Thymus (tissue), 11 donors: ENCODE data around the gene OR13C5. TPM values are rescaled to one million over a fixed set of nuclear protein-coding genes. Genes with fewer than 3 reads are reported as not detected.
"Not testable (repeated sequence)": the region's sequence is repeated elsewhere in the genome, so short reads cannot be mapped to it uniquely, and the experiment has no call there.

Experiments used
- DNase-seq, 9 donors: peaks; one replicate each; pipeline ENCODE4 v3.0.0-alpha.2; 2013; ENCODE audit warnings: low spot score in 9 of 9, low read depth in 6 of 9, missing footprints in 1 of 9
- H3K27ac ChIP-seq, 2 donors: one replicate each; pipeline ENCODE4 v1.5.1; 2013; ENCODE audit warnings: control low read depth in 1 of 2, low read depth in 1 of 2, low read length in 1 of 2, mild to moderate bottlenecking in 1 of 2, moderate library complexity in 1 of 2
- H3K27me3 ChIP-seq, 2 donors: one replicate each; pipeline ENCODE4 v1.5.1; 2013; ENCODE audit warnings: low read length in 1 of 2; ENCODE audit not compliant: control insufficient read depth in 2 of 2, insufficient read depth in 1 of 2
- H3K36me3 ChIP-seq, 2 donors: one replicate each; pipeline ENCODE4 v1.5.1; 2013; ENCODE audit warnings: low read length in 1 of 2, mild to moderate bottlenecking in 1 of 2, moderate library complexity in 1 of 2; ENCODE audit not compliant: control insufficient read depth in 2 of 2, insufficient read depth in 2 of 2
- H3K4me1 ChIP-seq, 2 donors: one replicate each; pipeline ENCODE4 v1.5.1; 2013; ENCODE audit warnings: low read length in 2 of 2; ENCODE audit not compliant: control insufficient read depth in 2 of 2, insufficient read depth in 2 of 2
- H3K4me3 ChIP-seq, 2 donors: one replicate each; pipeline ENCODE4 v1.5.1; 2013; ENCODE audit warnings: low read length in 2 of 2, control low read depth in 1 of 2, mild to moderate bottlenecking in 1 of 2
- H3K9me3 ChIP-seq, 2 donors: one replicate each; pipeline ENCODE4 v1.5.1; 2013; ENCODE audit warnings: low read length in 1 of 2, mild to moderate bottlenecking in 1 of 2; ENCODE audit not compliant: control insufficient read depth in 2 of 2, insufficient read depth in 1 of 2
- WGBS: extraction: QIAGEN DNeasy Blood & Tissue Kit; methylation state at CpG from one replicate; pipeline ENCODE4 v1.1.7; 2013; 5-methylcytosine and 5-hydroxymethylcytosine counted together
- polyA plus RNA-seq: library from polyadenylated mRNA; stranded (reverse); fragments of 200-250 nt; gene quantifications from one replicate; pipeline ENCODE4 v1.2.3, GENCODE V29; 2013
- total RNA-seq: library from RNA; stranded (reverse); fragments of 120-200 nt; gene quantifications from one replicate; pipeline ENCODE4 v1.2.4, GENCODE V29; 2013
- donor health status: healthy.

OR13C5 gene
- total and polyA plus RNA-seq, 2 donors = not detected

- WGBS = 74% methylated on average over 1 of the region's 1 CpG
Measured at GRCh38 chr9:104605527-104605926, 6.3 kb upstream of the OR13C5 start, which contains the start of gene OR13C2. Gene OR13C2, minus strand, starts transcription at chr9:104605627. Its CDS starts 0 bp downstream, at chr9:104605627.

GRCh38 chr9:104604801-104605200, 5.6 kb upstream of the OR13C5 start:
- H3K27me3 ChIP-seq = no peaks in the 10 kb centered on the region
- no peaks in the 10 kb centered on the region for H3K9me3 ChIP-seq
- H3K4me3 ChIP-seq = no peak overlapping the region
- no peaks in the 10 kb centered on the region for H3K36me3 ChIP-seq
- no peak overlapping the region for H3K27ac ChIP-seq
- H3K4me1 ChIP-seq = no peaks in the 10 kb centered on the region
- no peak for DNase-seq
- 88% methylated on average over 3 of the region's 3 CpGs for WGBS

More at GRCh38 chr9:104605527-104605926, 6.3 kb upstream of the OR13C5 start, which contains the start of gene OR13C2:
- H3K9me3 ChIP-seq, H3K27ac ChIP-seq, H3K4me3 ChIP-seq, H3K27me3 ChIP-seq, DNase-seq, H3K4me1 ChIP-seq, H3K36me3 ChIP-seq: not testable (repeated sequence)

GRCh38 chr9:104598749-104599148, 464 bp downstream of the OR13C5 start:
- 91% methylated on average over 3 of the region's 3 CpGs for WGBS
- H3K27me3 ChIP-seq, H3K4me1 ChIP-seq, H3K27ac ChIP-seq, H3K36me3 ChIP-seq, H3K9me3 ChIP-seq, H3K4me3 ChIP-seq, DNase-seq: not testable (repeated sequence)

GRCh38 chr9:104589626-104590025, 9.6 kb downstream of the OR13C5 start:
- no peak overlapping the region for H3K4me3 ChIP-seq
- no peaks in the 10 kb centered on the region for H3K4me1 ChIP-seq
- no peaks in the 10 kb centered on the region for H3K36me3 ChIP-seq
- H3K9me3 ChIP-seq = no peaks in the 10 kb centered on the region
- no peak for DNase-seq
- no peak overlapping the region for H3K27ac ChIP-seq
- WGBS = 0% methylated on average over 1 of the region's 1 CpG
- H3K27me3 ChIP-seq = no peaks in the 10 kb centered on the region

GRCh38 chr9:104586496-104587180, 12.6 kb downstream of the OR13C5 start:
- Histone ChIP-seq H3K9me3 (no peaks in the 10 kb centered on the region), H3K4me3 (no peak overlapping the region), H3K36me3 (no peaks in the 10 kb centered on the region), H3K27me3 (no peaks in the 10 kb centered on the region), H3K4me1 (no peaks in the 10 kb centered on the region), H3K27ac (no peak overlapping the region)
- WGBS = 0% methylated on average over 1 of the region's 1 CpG
- no peak for DNase-seq

- Histone ChIP-seq H3K27ac (no peak overlapping the region), H3K27me3 (no peaks in the 10 kb centered on the region), H3K4me3 (no peak overlapping the region), H3K4me1 (no peaks in the 10 kb centered on the region), H3K36me3 (no peaks in the 10 kb centered on the region), H3K9me3 (no peaks in the 10 kb centered on the region)
- no peak for DNase-seq
- WGBS = 93% methylated on average over 1 of the region's 1 CpG
Measured at GRCh38 chr9:104580562-104580961, 18.7 kb downstream of the OR13C5 start.

- no peak for DNase-seq
- Histone ChIP-seq H3K27ac (no peak overlapping the region), H3K36me3 (no peaks in the 10 kb centered on the region), H3K9me3 (no peaks in the 10 kb centered on the region), H3K4me1 (no peaks in the 10 kb centered on the region), H3K4me3 (no peak overlapping the region), H3K27me3 (no peaks in the 10 kb centered on the region)
- 91% methylated on average over 5 of the region's 5 CpGs for WGBS
Measured at GRCh38 chr9:104577263-104577662, 21.9 kb downstream of the OR13C5 start.

GRCh38 chr9:104575456-104575855, 23.8 kb downstream of the OR13C5 start:
- no peaks in the 10 kb centered on the region for H3K36me3 ChIP-seq
- no peak overlapping the region for H3K4me3 ChIP-seq
- 94% methylated on average over 2 of the region's 2 CpGs for WGBS
- H3K27me3 ChIP-seq = no peaks in the 10 kb centered on the region
- no peak for DNase-seq
- H3K9me3 ChIP-seq = no peaks in the 10 kb centered on the region
- no peak overlapping the region for H3K27ac ChIP-seq
- H3K4me1 ChIP-seq = no peaks in the 10 kb centered on the region

GRCh38 chr9:104572612-104573011, 26.6 kb downstream of the OR13C5 start:
- Histone ChIP-seq H3K4me3 (no peak overlapping the region), H3K36me3 (no peaks in the 10 kb centered on the region), H3K27ac (no peak overlapping the region), H3K9me3 (no peaks in the 10 kb centered on the region), H3K4me1 (no peaks in the 10 kb centered on the region), H3K27me3 (no peaks in the 10 kb centered on the region)
- WGBS = 90% methylated on average over 1 of the region's 1 CpG
- DNase-seq = no peak
